Ovary (tissue), 3 donors: ENCODE results near the gene ITPR1.

Source experiments
- CTCF ChIP-seq, 3 donors: fragments of 450-650 bp in 2 of 3; fragments of 200-600 bp in 1 of 3; IDR thresholded peaks; one replicate each; pipeline versions ENCODE4 v1.5.1 to v1.8.0; 2016 to 2022; ENCODE audit warnings: antibody characterized with exemption in 3 of 3, mild to moderate bottlenecking in 1 of 3
- POLR2A ChIP-seq: fragments of 450-650 bp; IDR thresholded peaks from one replicate; pipeline ENCODE4 v1.6.1; 2017; ENCODE audit warnings: antibody characterized with exemption, mild to moderate bottlenecking, moderate library complexity
- donor health status: DM: no; HTN: no; CAD: no.

GRCh38 chr3:4528320-4528719 lies 35.2 kb downstream of the ITPR1 start:
- TF ChIP-seq CTCF (IDR thresholded peaks at IDR 0.05) (no peak), POLR2A (no peak)
